ENCODE measurements around the gene CCNT1.

GRCh38 chr12:48683534-48683933, 33.0 kb downstream of the CCNT1 start:
- TF ChIP-seq POLR2A (IDR thresholded peaks at IDR 0.05) (no peak), CTCF (IDR thresholded peaks at IDR 0.05) (no peak), EP300 (IDR thresholded peaks at IDR 0.05) (no peak)
